HG03196 (cell line): ENCODE results near the gene CHRND.
"Not testable (repeated sequence)": the region's sequence is repeated elsewhere in the genome, so short reads cannot be mapped to it uniquely, and the experiment has no call there.

ENCODE experiments used
- ATAC-seq: cut with Tn5 transposase; IDR thresholded peaks from one replicate; pipeline ENCODE4 v1.9.1; 2021; ENCODE audit not compliant: unreplicated experiment

CHRND gene

GRCh38 chr2:232570481-232570880 is 44.5 kb downstream of the CHRND start:
- not testable (repeated sequence) for ATAC-seq

GRCh38 chr2:232571026-232571474 is 45.1 kb downstream of the CHRND start:
- no peak for ATAC-seq

GRCh38 chr2:232573042-232573441 is 47.1 kb downstream of the CHRND start:
- ATAC-seq: no peak

GRCh38 chr2:232573771-232574435 is 47.9 kb downstream of the CHRND start:
- no peak for ATAC-seq

- no peak for ATAC-seq
Measured at GRCh38 chr2:232574674-232575403, 48.9 kb downstream of the CHRND start.

- no peak for ATAC-seq
Measured at GRCh38 chr2:232575404-232575746, 49.4 kb downstream of the CHRND start.

- ATAC-seq: no peak
Measured at GRCh38 chr2:232576995-232577394, 51.0 kb downstream of the CHRND start.

- no peak for ATAC-seq
Measured at GRCh38 chr2:232577841-232578240, 51.9 kb downstream of the CHRND start.

GRCh38 chr2:232578626-232579025 is 52.7 kb downstream of the CHRND start:
- ATAC-seq: no peak

- no peak for ATAC-seq
Measured at GRCh38 chr2:232580648-232580981, 54.7 kb downstream of the CHRND start.

GRCh38 chr2:232581725-232582124 is 55.8 kb downstream of the CHRND start:
- no peak for ATAC-seq

- no peak for ATAC-seq
Measured at GRCh38 chr2:232584238-232584637, 58.3 kb downstream of the CHRND start.
